ENCODE measurements around the gene CCDC70. TPM values are rescaled to one million over a fixed set of nuclear protein-coding genes. Genes with fewer than 3 reads are reported as not detected.

CCDC70 gene
- not detected for total RNA-seq
- not detected for total RNA-seq (2013)

GRCh38 chr13:51861723-51862300 lies at the start of gene CCDC70:
Gene CCDC70 (plus strand): TSS chr13:51861969. CDS start chr13:51865412, 3,443 bp downstream.
- peaks cover 0 to 5% of the 10 kb centered on the region in 2 donors for H3K4me1 Mint-ChIP-seq
- 85% methylated on average over 5 of the region's 5 CpGs for WGBS (ENCODE audit: insufficient coverage)
- ATAC-seq, result no peak

GRCh38 chr13:51814071-51814470 lies 47.7 kb upstream of the CCDC70 start:
- Histone ChIP-seq H3K4me3 (ENCODE audit: low read length) (no peak overlapping the region), H3K36me3 (ENCODE audit: control insufficient read depth, insufficient read depth, low read length) (no peaks in the 10 kb centered on the region), H3K27me3 (ENCODE audit: control insufficient read depth, insufficient read depth, low read length) (no peaks in the 10 kb centered on the region), H3K9me3 (ENCODE audit: control insufficient read depth, insufficient read depth, low read length) (no peaks in the 10 kb centered on the region), H3K4me1 (ENCODE audit: control insufficient read depth, insufficient read depth, low read length) (peaks cover 26% of the 10 kb centered on the region), H3K27ac (ENCODE audit: low read length) (no peak overlapping the region)
- 100% methylated on average over 2 of the region's 2 CpGs for WGBS (ENCODE audit: insufficient coverage)
- intact Hi-C loops (cut with micrococcal nuclease), result loop anchor here (2.0 kb wide), 1 partner anchor 35 kb away; no protein-coding TSS in a partner anchor
- DNase-seq (no peak), ATAC-seq (no peak)
- Mint-ChIP-seq H3K36me3 (no peaks in the 10 kb centered on the region), H3K4me3 (no peak overlapping the region), H3K27ac (no peak overlapping the region), H3K9me3 (no peaks in the 10 kb centered on the region), H3K27me3 (ENCODE audit: low read depth in 2 of 2) (peaks cover 7 to 9% of the 10 kb centered on the region in 2 donors), H3K4me1 (peaks cover 17 to 23% of the 10 kb centered on the region in 2 donors)
- TF ChIP-seq CTCF (IDR thresholded peaks at IDR 0.05), result no peak

More at GRCh38 chr13:51861723-51862300, at the start of gene CCDC70:
- Mint-ChIP-seq H3K9me3 (no peaks in the 10 kb centered on the region), H3K36me3 (no peaks in the 10 kb centered on the region), H3K27me3 (ENCODE audit: low read depth in 2 of 2) (peaks cover 16 to 39% of the 10 kb centered on the region in 2 donors), H3K4me3 (no peak within 1 kb of the TSS), H3K27ac (no peak within 1 kb of the TSS)
- intact Hi-C loops (cut with micrococcal nuclease), result no loop called here
- no peaks in the 10 kb centered on the region for H3K9me3 ChIP-seq (ENCODE audit: control insufficient read depth, insufficient read depth, low read length)
- H3K27ac ChIP-seq (ENCODE audit: low read length), result no peak within 1 kb of the TSS
- no peak within 1 kb of the TSS for H3K4me3 ChIP-seq (ENCODE audit: low read length)
- no peaks in the 10 kb centered on the region for H3K4me1 ChIP-seq (ENCODE audit: control insufficient read depth, insufficient read depth, low read length)
- DNase-seq, result no peak
- no peaks in the 10 kb centered on the region for H3K36me3 ChIP-seq (ENCODE audit: control insufficient read depth, insufficient read depth, low read length)
- TF ChIP-seq CTCF (IDR thresholded peaks at IDR 0.05), result no peak
- no peaks in the 10 kb centered on the region for H3K27me3 ChIP-seq (ENCODE audit: control insufficient read depth, insufficient read depth, low read length)

GRCh38 chr13:51814825-51815650 lies 46.7 kb upstream of the CCDC70 start:
- Histone ChIP-seq H3K36me3 (ENCODE audit: control insufficient read depth, insufficient read depth, low read length) (no peaks in the 10 kb centered on the region), H3K4me1 (ENCODE audit: control insufficient read depth, insufficient read depth, low read length) (peaks cover 31% of the 10 kb centered on the region), H3K27ac (ENCODE audit: low read length) (no peak overlapping the region), H3K27me3 (ENCODE audit: control insufficient read depth, insufficient read depth, low read length) (no peaks in the 10 kb centered on the region), H3K9me3 (ENCODE audit: control insufficient read depth, insufficient read depth, low read length) (no peaks in the 10 kb centered on the region), H3K4me3 (ENCODE audit: low read length) (no peak overlapping the region)
- Mint-ChIP-seq H3K27me3 (ENCODE audit: low read depth in 2 of 2) (peaks cover 7 to 9% of the 10 kb centered on the region in 2 donors), H3K9me3 (no peaks in the 10 kb centered on the region), H3K27ac (peak overlapping the region; percentile 60 to 78), H3K4me3 (peak overlapping the region; percentile 21), H3K36me3 (no peaks in the 10 kb centered on the region), H3K4me1 (peaks cover 18 to 23% of the 10 kb centered on the region in 2 donors)
- intact Hi-C loops (cut with micrococcal nuclease), result loop anchor here (1.0 to 2.0 kb wide), 4 partner anchors 17 to 386 kb away; no protein-coding TSS in a partner anchor
- ATAC-seq (peak; percentile 87 to 91 (median 88)), DNase-seq (peak; percentile 60 to 91)
- 28% methylated on average over 12 of the region's 13 CpGs for WGBS (ENCODE audit: insufficient coverage)
- TF ChIP-seq CTCF (IDR thresholded peaks at IDR 0.05), result peak; percentile 85

All from natural killer cell (primary cell).